ENCODE data around the gene CD177.

DNA sequence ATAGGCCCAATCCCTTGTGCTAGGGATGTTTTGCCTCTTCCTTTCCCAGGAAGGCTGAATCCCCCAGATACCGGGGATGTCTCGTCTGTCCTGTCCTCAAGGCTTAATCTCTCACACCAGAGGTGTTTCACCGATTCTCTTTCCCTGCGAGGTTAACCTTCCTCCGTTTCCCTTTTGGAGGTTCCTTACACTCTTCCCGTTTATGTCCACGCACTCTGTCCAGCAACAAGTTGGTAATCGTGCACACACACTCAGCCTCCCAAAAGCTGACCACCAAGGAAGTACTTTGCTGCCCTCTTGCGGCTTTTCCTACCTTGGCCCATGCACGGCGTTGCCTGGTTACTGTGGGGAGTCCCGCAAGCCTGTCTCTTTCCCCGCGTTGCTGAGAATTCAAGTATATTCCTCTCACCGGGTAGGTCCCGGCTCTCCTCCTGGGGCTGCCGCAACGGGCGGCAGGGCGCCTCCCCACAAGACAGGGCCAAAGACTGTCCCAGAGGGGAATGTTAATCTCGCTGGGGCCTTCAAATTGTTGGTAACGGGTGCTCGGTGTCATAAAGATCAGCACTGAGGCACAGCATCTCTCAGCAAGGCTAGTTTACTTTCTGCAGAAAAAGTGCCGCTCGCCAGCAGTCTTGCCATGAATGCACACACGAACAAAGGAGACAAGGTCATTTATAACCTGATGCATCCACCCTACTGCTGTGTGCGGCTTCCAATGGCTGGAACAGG is 36.7 kb upstream of the CD177 start:
- TF ChIP-seq CTCF (IDR thresholded peaks at IDR 0.05; ENCODE audit: low read depth, low read length) (peak; percentile 38; the same call in 1 of the 2 replicates), EZH2phosphoT487 (IDR thresholded peaks at IDR 0.05; ENCODE audit: low read depth) (no peak)

Data from OCI-LY3 (cell line).